CD8-positive, alpha-beta memory T cell (primary cell): ENCODE measurements around the gene RETN. TPM values are rescaled to one million over a fixed set of nuclear protein-coding genes. Genes with fewer than 3 reads are reported as not detected.

Experiments
- CTCF ChIA-PET: fragments of 350-600 bp; sonication (Branson Sonifier 250); formaldehyde crosslinking; loops from one replicate; lab custom pipeline; 2021; ENCODE audit warnings: antibody characterized with exemption; lab: Charles Lee
- POLR2A ChIA-PET: fragments of 350-600 bp; sonication (Branson Sonifier 250); formaldehyde crosslinking; loops from one replicate; lab custom pipeline; 2021; ENCODE audit warnings: antibody characterized with exemption; lab: Charles Lee
- DNase-seq, 5 donors: peaks; one replicate each; pipeline versions ENCODE4 v3.0.0 to v3.0.0-alpha.2; 2020 to 2022; ENCODE audit warnings: mixed read lengths in 1 of 5
- H3K27ac ChIP-seq: one replicate; pipeline ENCODE4 v1.7.0; 2013; ENCODE audit warnings: low read depth, mild to moderate bottlenecking, low read length, moderate library complexity
- H3K27me3 ChIP-seq: 2 replicates; pipeline ENCODE4 v1.7.0; 2013; ENCODE audit warnings: low read length, mild to moderate bottlenecking; ENCODE audit not compliant: insufficient read depth, poor library complexity, severe bottlenecking
- H3K36me3 ChIP-seq: 2 replicates; pipeline ENCODE4 v1.7.0; 2013; ENCODE audit warnings: mild to moderate bottlenecking, low read length, moderate library complexity; ENCODE audit not compliant: insufficient read depth
- H3K4me1 ChIP-seq: 2 replicates; pipeline ENCODE4 v1.7.0; 2013; ENCODE audit warnings: mild to moderate bottlenecking, low read length, moderate library complexity; ENCODE audit not compliant: insufficient read depth
- H3K4me3 ChIP-seq: 2 replicates; pipeline ENCODE4 v1.7.0; 2013; ENCODE audit warnings: mild to moderate bottlenecking, low read length
- H3K9me3 ChIP-seq: 2 replicates; pipeline ENCODE4 v1.7.0; 2013; ENCODE audit warnings: mild to moderate bottlenecking, low read length
- H3K27ac Mint-ChIP-seq, 8 donors: one replicate each; pipeline ENCODE4 v1.8.0; 2020 to 2021; ENCODE audit warnings: mixed read lengths in 8 of 8, mild to moderate bottlenecking in 6 of 8, inconsistent platforms in 3 of 8, moderate library complexity in 3 of 8
- H3K27me3 Mint-ChIP-seq, 2 donors: one replicate each; pipeline ENCODE4 v1.8.0; 2020 to 2021; ENCODE audit warnings: mixed read lengths in 2 of 2, mild to moderate bottlenecking in 1 of 2, moderate library complexity in 1 of 2
- H3K36me3 Mint-ChIP-seq, 3 donors: one replicate each; pipeline ENCODE4 v1.8.0; 2020 to 2021; ENCODE audit warnings: mixed read lengths in 3 of 3, inconsistent platforms in 1 of 3, mild to moderate bottlenecking in 1 of 3
- H3K4me1 Mint-ChIP-seq, 3 donors: one replicate each; pipeline ENCODE4 v1.8.0; 2020 to 2021; ENCODE audit warnings: mixed read lengths in 3 of 3, inconsistent platforms in 1 of 3, mild to moderate bottlenecking in 1 of 3
- H3K4me3 Mint-ChIP-seq, 7 donors: one replicate each; pipeline ENCODE4 v1.8.0; 2020 to 2021; ENCODE audit warnings: mixed read lengths in 7 of 7, mild to moderate bottlenecking in 6 of 7, moderate library complexity in 4 of 7, inconsistent platforms in 2 of 7
- H3K9me3 Mint-ChIP-seq, 5 donors: one replicate each; pipeline ENCODE4 v1.8.0; 2020 to 2022; ENCODE audit warnings: mixed read lengths in 5 of 5, mild to moderate bottlenecking in 3 of 5, moderate library complexity in 2 of 5, inconsistent platforms in 1 of 5
- polyA plus RNA-seq: library from polyadenylated mRNA; unstranded; fragments of 300-500 nt; fragmentation: Illumina TruSeq; gene quantifications from one replicate; pipeline ENCODE4 v1.2.3, GENCODE V29; 2021
- total RNA-seq, 2 experiments: library from RNA; stranded (reverse); gene quantifications; one replicate each; pipeline ENCODE4 v1.2.3, GENCODE V29; 2021

The RETN gene
- total and polyA plus RNA-seq, 3 experiments from 2014 or later: 1.2 TPM; not detected in 2

- ChIA-PET POLR2A (no interaction called here), CTCF (interaction anchor here (2.6 to 3.2 kb wide), 2 partner anchors 33 to 120 kb away, joined by 33 to 61 read pairs; no protein-coding TSS in a partner anchor)
- no peaks in the 10 kb centered on the region for H3K9me3 ChIP-seq
- Mint-ChIP-seq H3K27me3 (peaks cover 6 to 16% of the 10 kb centered on the region in 2 donors), H3K4me3 (peak overlapping the region in 6 of 7 donors; percentile 37 to 92 (median 86)), H3K27ac (peak overlapping the region in 3 of 8 donors; percentile 60 to 87 (median 64)), H3K36me3 (peaks cover 0 to 24% (median 2%) of the 10 kb centered on the region in 3 donors), H3K4me1 (peaks cover 23 to 43% (median 26%) of the 10 kb centered on the region in 3 donors), H3K9me3 (no peaks in the 10 kb centered on the region)
- no peak overlapping the region for H3K27ac ChIP-seq
- H3K27me3 ChIP-seq: no peaks in the 10 kb centered on the region
- H3K4me3 ChIP-seq: peak overlapping the region; percentile 83
- peaks cover 6% of the 10 kb centered on the region for H3K36me3 ChIP-seq
- no peak for DNase-seq
- H3K4me1 ChIP-seq: peaks cover 25% of the 10 kb centered on the region
Measured at GRCh38 chr19:7682175-7682855, 13.5 kb downstream of the RETN start.

DNA sequence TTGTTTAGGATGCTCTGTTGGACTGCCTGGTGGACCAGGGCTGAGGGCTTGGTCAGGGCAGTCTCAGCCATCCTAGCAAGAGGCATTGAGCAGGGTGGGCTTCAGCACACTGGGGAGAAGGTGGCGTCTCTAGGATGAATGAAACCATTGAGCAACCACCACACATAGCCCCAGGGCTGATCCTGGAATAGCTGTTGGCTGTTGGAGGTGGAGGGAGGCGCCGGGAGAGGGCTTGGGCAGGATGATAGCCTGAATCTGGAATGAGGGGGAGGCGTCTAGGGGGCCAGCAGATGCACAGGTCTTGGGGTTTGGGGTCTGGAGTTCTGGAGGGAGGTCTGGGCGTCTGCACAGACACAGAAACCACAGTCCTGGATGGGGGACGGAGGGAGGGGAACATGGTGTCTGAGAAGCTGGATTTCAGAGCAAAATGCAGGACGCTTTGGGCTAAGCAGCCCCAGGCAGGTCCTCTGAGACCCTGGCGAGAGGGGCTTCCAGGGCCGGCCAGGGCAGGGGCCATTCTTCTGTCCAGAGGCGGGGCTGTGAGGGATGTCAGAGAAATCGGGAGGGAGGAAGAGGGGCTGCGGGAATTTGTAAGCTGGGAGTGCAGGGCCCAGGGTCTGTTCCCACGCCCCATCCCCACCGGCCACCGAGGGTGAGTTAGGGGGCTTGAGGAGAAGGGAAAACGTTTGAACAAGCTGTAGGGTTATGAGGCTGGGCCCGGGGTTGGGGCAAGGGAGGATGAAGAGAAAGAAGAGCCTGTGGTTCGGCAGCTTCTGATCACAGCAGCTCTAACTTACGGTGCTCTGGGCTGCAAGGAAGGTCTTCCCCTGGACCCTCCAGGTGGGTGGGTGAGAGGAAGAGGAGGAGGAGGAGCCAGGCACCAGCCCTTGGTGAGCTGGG, 16.9 kb downstream of the RETN start:
- Histone ChIP-seq H3K27me3 (no peaks in the 10 kb centered on the region), H3K4me3 (no peak overlapping the region), H3K36me3 (peaks cover 6% of the 10 kb centered on the region), H3K4me1 (peaks cover 9% of the 10 kb centered on the region), H3K27ac (no peak overlapping the region), H3K9me3 (no peaks in the 10 kb centered on the region)
- H3K4me1 Mint-ChIP-seq: peaks cover 5 to 14% (median 9%) of the 10 kb centered on the region in 3 donors
- no peak for DNase-seq
- CTCF ChIA-PET: no interaction called here
- H3K36me3 Mint-ChIP-seq: peaks cover 0 to 24% (median 2%) of the 10 kb centered on the region in 3 donors
- no peaks in the 10 kb centered on the region for H3K9me3 Mint-ChIP-seq
- peak overlapping the region in 2 of 7 donors; percentile 6 to 20 for H3K4me3 Mint-ChIP-seq
- H3K27me3 Mint-ChIP-seq: peaks cover 0 to 3% of the 10 kb centered on the region in 2 donors
- H3K27ac Mint-ChIP-seq: peak overlapping the region in 4 of 8 donors; percentile 6 to 91 (median 49)
- POLR2A ChIA-PET: no interaction called here

DNA sequence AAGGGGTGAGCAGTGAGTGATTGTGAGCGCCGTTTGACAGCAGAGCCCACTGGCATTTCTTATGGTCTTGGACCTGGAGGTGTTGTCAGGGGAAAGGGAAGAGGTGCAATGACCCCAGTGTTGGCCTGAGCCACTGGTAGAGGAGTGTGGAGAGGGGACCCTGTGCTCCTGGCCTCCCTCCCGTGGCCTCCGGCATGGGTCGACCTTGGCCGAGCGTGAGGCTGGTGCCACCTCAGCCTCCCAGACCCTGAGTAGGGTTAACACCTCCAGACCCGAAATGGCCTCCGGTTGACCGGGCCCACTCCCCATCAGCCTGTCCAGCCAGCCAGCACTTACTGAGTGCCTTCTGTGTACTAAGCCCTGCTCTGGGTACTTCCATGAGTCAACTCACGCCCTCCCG, 18.3 kb downstream of the RETN start:
- Mint-ChIP-seq H3K9me3 (no peaks in the 10 kb centered on the region), H3K4me1 (peaks cover 0 to 6% (median 3%) of the 10 kb centered on the region in 3 donors), H3K27ac (peak overlapping the region in 1 of 8 donors; percentile 18), H3K36me3 (peaks cover 0 to 17% (median 2%) of the 10 kb centered on the region in 3 donors), H3K4me3 (no peak overlapping the region), H3K27me3 (peaks cover 0 to 3% of the 10 kb centered on the region in 2 donors)
- Histone ChIP-seq H3K36me3 (peaks cover 6% of the 10 kb centered on the region), H3K9me3 (peaks cover 10% of the 10 kb centered on the region), H3K27me3 (no peaks in the 10 kb centered on the region), H3K4me1 (peaks cover under 1% of the 10 kb centered on the region), H3K27ac (no peak overlapping the region), H3K4me3 (no peak overlapping the region)
- ChIA-PET POLR2A (no interaction called here), CTCF (no interaction called here)
- DNase-seq: no peak

GRCh38 chr19:7689165-7689564, 20.3 kb downstream of the RETN start:
- Histone ChIP-seq H3K27me3 (no peaks in the 10 kb centered on the region), H3K27ac (no peak overlapping the region), H3K4me3 (no peak overlapping the region), H3K4me1 (peaks cover 11% of the 10 kb centered on the region), H3K36me3 (no peaks in the 10 kb centered on the region), H3K9me3 (peaks cover 16% of the 10 kb centered on the region)
- Mint-ChIP-seq H3K4me3 (no peak overlapping the region), H3K9me3 (no peaks in the 10 kb centered on the region), H3K4me1 (peaks cover 0 to 2% (median 0%) of the 10 kb centered on the region in 3 donors), H3K36me3 (peaks cover 0 to 7% (median 0%) of the 10 kb centered on the region in 3 donors), H3K27ac (no peak overlapping the region), H3K27me3 (peaks cover 0 to 3% of the 10 kb centered on the region in 2 donors)
- ChIA-PET POLR2A (no interaction called here), CTCF (interaction anchor here (1.4 kb wide), 1 partner anchor 8 kb away, joined by 3 read pairs; the partner anchor contains the start of gene TRAPPC5)
- no peak for DNase-seq

GRCh38 chr19:7690779-7691258, 22.0 kb downstream of the RETN start:
- no peak overlapping the region for H3K4me3 Mint-ChIP-seq
- peaks cover 0 to 6% (median 0%) of the 10 kb centered on the region in 3 donors for H3K4me1 Mint-ChIP-seq
- Histone ChIP-seq H3K27ac (no peak overlapping the region), H3K27me3 (no peaks in the 10 kb centered on the region), H3K4me3 (no peak overlapping the region), H3K4me1 (peaks cover 11% of the 10 kb centered on the region), H3K9me3 (peaks cover 16% of the 10 kb centered on the region), H3K36me3 (no peaks in the 10 kb centered on the region)
- CTCF ChIA-PET: no interaction called here
- DNase-seq: peak in 1 of 5 donors; percentile 51
- H3K9me3 Mint-ChIP-seq: no peaks in the 10 kb centered on the region
- peaks cover 0 to 4% of the 10 kb centered on the region in 2 donors for H3K27me3 Mint-ChIP-seq
- no peak overlapping the region for H3K27ac Mint-ChIP-seq
- H3K36me3 Mint-ChIP-seq: peaks cover 0 to under 1% (median 0%) of the 10 kb centered on the region in 3 donors
- POLR2A ChIA-PET: no interaction called here

DNA sequence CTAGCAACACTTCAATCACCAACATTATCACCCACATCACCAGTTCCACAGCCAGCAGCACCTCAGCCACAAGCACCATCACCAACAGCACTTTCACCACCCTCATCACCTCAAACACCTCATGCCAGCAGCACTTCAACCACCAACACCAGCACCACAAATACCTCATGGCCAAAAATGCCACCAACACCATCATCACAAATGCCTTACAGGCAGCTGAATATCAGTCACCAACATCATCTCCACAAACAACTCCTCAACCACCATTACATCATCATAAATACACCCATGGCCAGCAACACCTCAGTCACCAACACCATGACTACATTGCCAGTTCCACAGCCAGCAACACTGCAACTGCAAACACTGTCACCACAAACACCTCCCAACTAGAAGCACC, 22.6 kb downstream of the RETN start:
- no peaks in the 10 kb centered on the region for H3K36me3 Mint-ChIP-seq
- H3K4me1 ChIP-seq: peaks cover 11% of the 10 kb centered on the region
- peak overlapping the region; percentile 20 for H3K27ac ChIP-seq
- H3K27me3 ChIP-seq: no peaks in the 10 kb centered on the region
- peaks cover 1 to 4% of the 10 kb centered on the region in 2 donors for H3K27me3 Mint-ChIP-seq
- H3K4me3 ChIP-seq: no peak overlapping the region
- no peak overlapping the region for H3K4me3 Mint-ChIP-seq
- peaks cover 0 to 6% (median 0%) of the 10 kb centered on the region in 3 donors for H3K4me1 Mint-ChIP-seq
- H3K36me3 ChIP-seq: no peaks in the 10 kb centered on the region
- H3K9me3 Mint-ChIP-seq: no peaks in the 10 kb centered on the region
- CTCF ChIA-PET: no interaction called here
- POLR2A ChIA-PET: no interaction called here
- H3K9me3 ChIP-seq: peaks cover 16% of the 10 kb centered on the region
- H3K27ac Mint-ChIP-seq: no peak overlapping the region
- DNase-seq: peak in 4 of 5 donors; percentile 17 to 66 (median 46)

- CTCF ChIA-PET: no interaction called here
Measured at GRCh38 chr19:7692417-7693088, 23.7 kb downstream of the RETN start.

More at GRCh38 chr19:7692417-7693088, 23.7 kb downstream of the RETN start:
- Mint-ChIP-seq H3K27me3 (peaks cover 8 to 10% of the 10 kb centered on the region in 2 donors), H3K4me3 (no peak overlapping the region), H3K4me1 (peaks cover 0 to 6% (median 0%) of the 10 kb centered on the region in 3 donors), H3K36me3 (no peaks in the 10 kb centered on the region), H3K27ac (no peak overlapping the region), H3K9me3 (no peaks in the 10 kb centered on the region)
- Histone ChIP-seq H3K36me3 (no peaks in the 10 kb centered on the region), H3K27ac (no peak overlapping the region), H3K27me3 (no peaks in the 10 kb centered on the region), H3K4me1 (peaks cover 11% of the 10 kb centered on the region), H3K4me3 (no peak overlapping the region), H3K9me3 (peaks cover 16% of the 10 kb centered on the region)
- DNase-seq: peak in 4 of 5 donors; percentile 28 to 75 (median 60)
- POLR2A ChIA-PET: interaction anchor here (0.9 kb wide), 1 partner anchor 13 kb away, joined by 3 read pairs; no protein-coding TSS in a partner anchor
